NCI-H748 treated with DMSO at 0.1 percent for 48 hours (cell line): ENCODE data around the gene PRSS57.

Experiments used
- DNase-seq: peaks from one replicate; lab custom pipeline; 2025; lab: John Stamatoyannopoulos, UW

PRSS57 gene

GRCh38 chr19:638906-639252 is 56.4 kb downstream of the PRSS57 start:
- no peak for DNase-seq
